Peyer's patch (tissue), 4 donors: ENCODE results near the gene TRPM7. TPM values are rescaled to one million over a fixed set of nuclear protein-coding genes. Genes with fewer than 3 reads are reported as not detected.

Source experiments
- DNase-seq, 3 donors: peaks; one replicate each; pipeline ENCODE4 v3.0.0-alpha.2; 2017 to 2019
- H3K27ac ChIP-seq, 4 donors: fragments of 200-600 bp; sonication (generic); one replicate each; pipeline ENCODE4 v1.5.1; 2016 to 2019
- H3K27me3 ChIP-seq, 2 donors: fragments of 200-600 bp; sonication (generic); one replicate each; pipeline ENCODE4 v1.5.1; 2019
- H3K36me3 ChIP-seq, 3 donors: fragments of 200-600 bp; sonication (generic); one replicate each; pipeline ENCODE4 v1.5.1; 2016 to 2019
- H3K4me1 ChIP-seq, 4 donors: fragments of 200-600 bp; sonication (generic); one replicate each; pipeline ENCODE4 v1.5.1; 2016 to 2019
- H3K4me3 ChIP-seq, 4 donors: fragments of 200-600 bp; sonication (generic); 1 replicate in 3 of 4; 2 replicates in 1 of 4; pipeline ENCODE4 v1.5.1; 2016 to 2019; ENCODE audit warnings: mild to moderate bottlenecking in 1 of 4
- H3K9me3 ChIP-seq, 4 donors: fragments of 200-600 bp; sonication (generic); one replicate each; pipeline ENCODE4 v1.5.1; 2016 to 2019; ENCODE audit warnings: mild to moderate bottlenecking in 1 of 4
- POLR2A ChIP-seq, 2 donors: fragments of 450-650 bp; IDR thresholded peaks; one replicate each; pipeline ENCODE4 v1.5.1; 2017; ENCODE audit warnings: antibody characterized with exemption in 2 of 2, mild to moderate bottlenecking in 2 of 2, moderate library complexity in 2 of 2
- total RNA-seq, 4 donors: library from RNA; depleted of rRNA; stranded (reverse); fragments of >200 nt; gene quantifications; one replicate each; pipeline ENCODE4 v1.1.0, GENCODE V29; 2016
- TF ChIP-seq, protein P1 (sequence below), 6 experiments: fragments of 450-650 bp in 4 of 6; fragments of 200-600 bp in 2 of 6; sonication (generic) in 1 of 6; IDR thresholded peaks; one replicate each; pipeline ENCODE4 v1.5.1; 2017 to 2019; ENCODE audit warnings: antibody characterized with exemption in 6 of 6, mild to moderate bottlenecking in 3 of 6, moderate library complexity in 1 of 6

Gene TRPM7
- total RNA-seq, 4 donors from 2014 or later: 44.1 to 93.3 (median 63.6) TPM

- H3K27me3 ChIP-seq: no peaks in the 10 kb centered on the region
- H3K4me1 ChIP-seq: no peaks in the 10 kb centered on the region
- TF ChIP-seq POLR2A (IDR thresholded peaks at IDR 0.05): no peak
- TF ChIP-seq, protein P1, sequence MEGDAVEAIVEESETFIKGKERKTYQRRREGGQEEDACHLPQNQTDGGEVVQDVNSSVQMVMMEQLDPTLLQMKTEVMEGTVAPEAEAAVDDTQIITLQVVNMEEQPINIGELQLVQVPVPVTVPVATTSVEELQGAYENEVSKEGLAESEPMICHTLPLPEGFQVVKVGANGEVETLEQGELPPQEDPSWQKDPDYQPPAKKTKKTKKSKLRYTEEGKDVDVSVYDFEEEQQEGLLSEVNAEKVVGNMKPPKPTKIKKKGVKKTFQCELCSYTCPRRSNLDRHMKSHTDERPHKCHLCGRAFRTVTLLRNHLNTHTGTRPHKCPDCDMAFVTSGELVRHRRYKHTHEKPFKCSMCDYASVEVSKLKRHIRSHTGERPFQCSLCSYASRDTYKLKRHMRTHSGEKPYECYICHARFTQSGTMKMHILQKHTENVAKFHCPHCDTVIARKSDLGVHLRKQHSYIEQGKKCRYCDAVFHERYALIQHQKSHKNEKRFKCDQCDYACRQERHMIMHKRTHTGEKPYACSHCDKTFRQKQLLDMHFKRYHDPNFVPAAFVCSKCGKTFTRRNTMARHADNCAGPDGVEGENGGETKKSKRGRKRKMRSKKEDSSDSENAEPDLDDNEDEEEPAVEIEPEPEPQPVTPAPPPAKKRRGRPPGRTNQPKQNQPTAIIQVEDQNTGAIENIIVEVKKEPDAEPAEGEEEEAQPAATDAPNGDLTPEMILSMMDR (IDR thresholded peaks at IDR 0.05): no peak
- no peak overlapping the region for H3K27ac ChIP-seq
- no peak overlapping the region for H3K4me3 ChIP-seq
- H3K9me3 ChIP-seq: no peaks in the 10 kb centered on the region
- H3K36me3 ChIP-seq: peaks cover 0 to 16% (median 0%) of the 10 kb centered on the region in 3 donors
- no peak for DNase-seq
These were observed 129.8 kb downstream of the TRPM7 start for GRCh38 chr15:50556642-50557371.

- DNase-seq: no peak
- H3K4me3 ChIP-seq: no peak overlapping the region
- no peaks in the 10 kb centered on the region for H3K27me3 ChIP-seq
- H3K27ac ChIP-seq: no peak overlapping the region
- TF ChIP-seq, protein P1 (IDR thresholded peaks at IDR 0.05): no peak
- no peak for TF ChIP-seq POLR2A (IDR thresholded peaks at IDR 0.05)
- no peaks in the 10 kb centered on the region for H3K36me3 ChIP-seq
- no peaks in the 10 kb centered on the region for H3K9me3 ChIP-seq
- H3K4me1 ChIP-seq: no peaks in the 10 kb centered on the region
These were observed 134.4 kb downstream of the TRPM7 start for GRCh38 chr15:50552238-50552637.

- no peaks in the 10 kb centered on the region for H3K4me1 ChIP-seq
- H3K27ac ChIP-seq: no peak overlapping the region
- H3K4me3 ChIP-seq: no peak overlapping the region
- no peak for DNase-seq
- H3K36me3 ChIP-seq: no peaks in the 10 kb centered on the region
- no peaks in the 10 kb centered on the region for H3K9me3 ChIP-seq
- TF ChIP-seq, protein P1 (IDR thresholded peaks at IDR 0.05): no peak
- H3K27me3 ChIP-seq: no peaks in the 10 kb centered on the region
These were observed 137.3 kb downstream of the TRPM7 start for GRCh38 chr15:50549326-50549725.

DNA sequence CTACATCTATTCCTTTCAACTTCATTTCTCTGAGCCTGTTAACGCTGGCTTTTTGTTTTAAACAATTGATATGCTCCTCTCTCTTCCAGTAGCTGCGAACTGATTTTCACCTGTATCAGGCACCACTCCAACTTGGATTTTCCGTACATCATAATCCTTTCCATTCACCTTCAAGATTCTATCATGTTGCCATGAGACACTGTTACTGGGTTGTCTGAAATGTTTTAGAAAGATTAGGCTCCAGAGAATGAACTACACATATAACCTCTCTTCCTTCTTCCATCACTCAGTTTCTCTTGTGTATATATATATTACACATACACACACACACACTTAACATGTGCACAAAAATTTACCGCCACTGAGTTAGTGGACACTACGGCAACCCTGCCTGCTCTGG lies 140.0 kb downstream of the TRPM7 start, which contains the start of gene USP50:
Gene USP50 (minus strand): TSS at position 101 of the 400 bp plus-strand sequence. CDS start 141 bp downstream, outside the sequence.
- TF ChIP-seq POLR2A (IDR thresholded peaks at IDR 0.05): no peak
- TF ChIP-seq, protein P1 (IDR thresholded peaks at IDR 0.05): no peak
- Histone ChIP-seq H3K27me3 (no peaks in the 10 kb centered on the region), H3K4me3 (no peak within 1 kb of the TSS), H3K27ac (no peak within 1 kb of the TSS), H3K9me3 (no peaks in the 10 kb centered on the region), H3K36me3 (no peaks in the 10 kb centered on the region), H3K4me1 (no peaks in the 10 kb centered on the region)
- DNase-seq: no peak

DNA sequence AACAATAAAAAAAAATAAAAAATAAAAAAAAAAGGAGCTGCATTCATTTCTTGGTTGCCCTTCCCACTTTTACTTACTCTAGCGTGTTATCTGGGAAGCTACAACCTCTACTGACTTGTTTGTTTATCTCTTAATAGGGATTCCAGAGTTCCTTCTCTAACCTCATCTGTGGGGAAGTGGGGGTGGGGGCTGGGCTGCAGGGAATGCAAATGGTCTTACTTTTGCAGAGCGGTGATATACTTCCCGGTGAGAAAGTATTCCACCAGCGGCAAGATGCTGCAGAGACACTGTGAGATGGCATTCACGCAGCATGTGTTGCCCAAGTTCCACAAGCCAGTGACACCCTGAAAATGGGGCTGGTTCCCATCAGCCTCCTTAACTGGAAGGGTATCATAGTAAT lies 142.2 kb downstream of the TRPM7 start:
- H3K4me3 ChIP-seq: no peak overlapping the region
- H3K9me3 ChIP-seq: no peaks in the 10 kb centered on the region
- no peaks in the 10 kb centered on the region for H3K4me1 ChIP-seq
- DNase-seq: no peak
- no peaks in the 10 kb centered on the region for H3K36me3 ChIP-seq
- TF ChIP-seq, protein P1 (IDR thresholded peaks at IDR 0.05): no peak
- no peak for TF ChIP-seq POLR2A (IDR thresholded peaks at IDR 0.05)
- H3K27ac ChIP-seq: no peak overlapping the region
- H3K27me3 ChIP-seq: no peaks in the 10 kb centered on the region
